GM21447 (cell line): ENCODE measurements around the gene MIR17HG.
"Not testable (repeated sequence)": the region's sequence is repeated elsewhere in the genome, so short reads cannot be mapped to it uniquely, and the experiment has no call there.

Experiments
- ATAC-seq: cut with Tn5 transposase; IDR thresholded peaks from one replicate; pipeline ENCODE4 v1.9.1; 2021; ENCODE audit not compliant: unreplicated experiment

MIR17HG gene

DNA sequence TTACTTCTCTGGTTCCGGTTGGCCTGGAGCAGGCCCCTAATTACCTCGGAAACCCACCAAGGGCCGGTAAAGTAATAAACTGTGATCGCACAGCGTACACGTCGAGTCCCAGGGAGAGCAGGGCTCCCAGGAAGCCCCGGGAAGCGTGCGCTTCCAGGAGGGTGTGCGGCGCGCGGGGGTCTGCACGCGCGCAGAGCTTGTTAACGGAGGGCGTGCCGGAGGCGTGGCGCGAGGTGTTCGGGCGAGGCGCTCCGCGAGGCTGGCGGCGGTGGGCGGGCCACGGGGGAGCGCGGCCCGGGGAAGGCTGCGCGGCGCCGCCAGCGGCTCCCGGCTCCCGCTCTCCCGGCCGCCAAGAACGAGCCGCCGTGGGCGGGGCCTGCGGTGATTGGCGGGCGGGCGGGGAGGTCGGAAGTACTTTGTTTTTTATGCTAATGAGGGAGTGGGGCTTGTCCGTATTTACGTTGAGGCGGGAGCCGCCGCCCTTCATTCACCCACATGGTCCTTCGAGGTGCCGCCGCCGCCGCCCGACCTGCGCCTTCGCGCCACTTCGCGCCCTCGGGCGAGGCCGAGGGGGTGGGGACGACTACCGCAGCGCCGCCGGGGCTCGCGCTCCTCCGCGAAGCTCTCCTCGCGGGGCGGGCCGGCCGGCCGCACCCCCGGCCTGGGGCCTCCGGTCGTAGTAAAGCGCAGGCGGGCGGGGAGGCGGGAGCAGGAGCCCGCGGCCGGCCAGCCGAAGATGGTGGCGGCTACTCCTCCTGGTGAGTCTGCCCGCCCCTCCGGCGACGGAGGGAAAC lies at the start of gene MIR17HG:
Gene MIR17HG, plus strand, starts transcription at position 486 of the 794 bp plus-strand sequence.
- peak; percentile 57 for ATAC-seq

DNA sequence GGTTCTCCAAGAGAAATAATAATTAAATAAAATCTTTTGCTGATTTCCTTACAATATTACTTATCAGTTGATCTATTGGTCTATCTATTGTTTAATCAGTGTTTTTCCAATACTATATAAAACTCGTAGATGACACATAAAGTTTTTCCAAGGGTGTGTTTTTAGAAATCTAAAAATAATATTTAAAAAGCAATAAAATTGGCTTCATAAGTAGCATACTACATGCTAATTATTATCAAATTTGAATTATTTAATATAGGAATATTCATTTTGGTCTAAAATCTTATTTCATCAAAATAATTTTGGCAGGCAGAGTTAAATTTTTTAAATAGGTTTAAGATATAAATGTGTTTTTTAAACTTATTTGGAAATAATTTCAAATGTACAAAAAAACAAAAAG lies 49.4 kb upstream of the MIR17HG start:
- no peak for ATAC-seq

DNA sequence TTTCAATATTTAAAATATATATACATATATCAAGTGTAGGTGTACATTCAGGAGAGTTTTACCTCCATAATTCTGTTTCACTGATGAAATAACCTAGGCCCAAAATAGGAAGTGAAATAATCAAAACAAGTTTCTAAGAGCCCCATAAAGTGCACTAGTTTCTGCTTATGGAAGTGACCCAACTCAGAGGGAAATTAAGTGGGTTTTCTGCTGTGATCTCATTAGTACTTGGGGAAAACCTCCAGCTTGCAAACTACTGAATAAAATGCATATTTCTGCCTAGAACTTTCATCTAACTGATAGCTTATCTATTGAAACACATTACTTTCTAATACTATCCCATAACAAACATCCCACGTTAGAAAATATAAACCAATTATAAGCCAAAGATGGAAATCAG lies 45.4 kb upstream of the MIR17HG start:
- ATAC-seq, result peak; percentile 85

DNA sequence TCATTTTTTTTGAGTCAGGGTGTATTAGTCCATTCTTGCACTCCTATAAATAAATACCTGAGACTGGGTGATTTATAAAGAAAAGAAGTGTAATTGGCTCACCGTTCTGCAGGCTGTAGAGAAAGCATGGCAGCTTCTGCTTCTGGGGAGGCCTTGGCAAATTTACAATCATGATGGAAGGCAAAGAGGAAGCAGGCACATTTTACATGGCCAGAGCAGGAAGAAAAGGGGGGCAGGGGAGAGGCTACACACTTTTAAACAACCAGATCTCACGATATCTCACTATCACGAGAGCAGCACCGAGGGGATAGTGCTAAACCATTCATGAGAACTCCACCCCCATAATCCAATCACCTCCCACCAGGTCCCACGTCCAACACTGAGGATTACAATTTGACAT lies 44.5 kb upstream of the MIR17HG start:
- ATAC-seq, result no peak

DNA sequence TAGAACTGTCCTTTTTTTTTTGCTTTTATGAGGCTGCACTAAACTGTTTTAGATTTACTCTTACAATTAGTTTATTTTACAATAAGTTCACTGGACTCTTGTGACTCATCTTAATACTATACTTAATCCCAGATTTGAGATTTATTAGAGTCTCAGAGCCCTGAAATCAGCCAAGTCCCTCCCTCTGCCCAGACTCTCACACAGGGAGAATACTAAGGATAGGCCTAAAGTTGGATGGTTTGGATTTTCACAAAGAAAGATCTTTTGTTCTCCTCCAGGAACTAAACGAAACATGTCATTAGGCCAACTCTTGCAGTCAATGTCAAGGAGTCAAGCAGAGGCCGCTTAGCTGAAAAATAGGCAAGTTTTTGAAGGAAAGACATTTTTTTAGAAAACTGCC lies 42.7 kb upstream of the MIR17HG start:
- ATAC-seq, result no peak

DNA sequence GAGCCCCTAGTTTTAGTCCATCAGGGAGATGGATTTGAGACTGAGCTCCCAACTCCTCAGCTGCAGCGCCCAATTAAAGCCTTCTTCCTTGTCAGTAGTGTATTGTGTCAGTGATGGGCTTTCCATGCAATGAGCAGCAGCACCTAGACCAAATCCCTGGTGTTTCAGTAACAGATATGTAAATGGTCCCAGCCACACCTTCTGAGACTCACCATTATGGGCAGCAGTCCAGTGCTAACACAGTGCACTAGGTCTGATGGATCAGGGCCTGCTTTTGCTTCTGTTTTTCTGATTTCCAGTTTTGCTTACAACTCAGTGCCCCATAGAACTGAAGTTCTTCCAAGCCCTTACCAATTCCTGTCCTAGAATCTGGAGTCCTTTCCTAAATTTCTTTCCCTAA lies 41.8 kb upstream of the MIR17HG start:
- no peak for ATAC-seq

DNA sequence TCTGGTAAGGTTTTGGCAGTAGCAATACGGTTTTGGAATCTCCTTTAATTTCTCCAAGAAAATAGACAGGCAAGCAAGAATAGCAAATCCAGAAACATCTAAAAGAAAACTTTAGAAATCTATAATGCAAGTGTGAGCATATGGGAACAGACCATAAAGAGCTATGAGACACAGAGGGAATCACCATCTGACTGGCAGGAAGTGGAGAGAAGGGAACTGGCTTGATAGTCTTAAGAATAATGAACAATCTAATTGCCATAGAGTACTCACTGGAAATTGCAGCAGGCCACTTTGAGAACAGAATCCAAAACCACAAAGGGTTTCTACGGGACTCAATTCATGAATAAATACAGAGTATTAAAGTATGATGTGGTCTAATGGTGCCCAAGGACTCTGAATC lies 39.6 kb upstream of the MIR17HG start:
- ATAC-seq, result no peak

DNA sequence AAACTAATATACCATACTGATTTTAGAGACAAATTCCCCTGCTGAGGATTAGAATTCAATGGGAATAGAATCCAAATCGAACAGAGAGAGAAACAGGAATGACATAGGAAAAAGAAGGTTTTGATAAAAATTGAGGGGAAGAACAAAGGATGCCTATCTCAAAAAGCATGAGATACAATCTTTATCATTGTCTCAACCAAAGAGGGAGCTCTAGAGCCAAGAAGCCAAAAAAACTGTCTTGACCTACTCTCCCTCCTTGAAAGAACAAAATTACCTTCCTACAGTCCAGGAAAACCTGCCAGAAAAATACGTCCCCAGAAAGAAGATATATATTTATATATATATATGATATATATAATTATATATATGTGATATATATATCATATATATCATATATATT lies 39.2 kb upstream of the MIR17HG start:
- no peak for ATAC-seq

DNA sequence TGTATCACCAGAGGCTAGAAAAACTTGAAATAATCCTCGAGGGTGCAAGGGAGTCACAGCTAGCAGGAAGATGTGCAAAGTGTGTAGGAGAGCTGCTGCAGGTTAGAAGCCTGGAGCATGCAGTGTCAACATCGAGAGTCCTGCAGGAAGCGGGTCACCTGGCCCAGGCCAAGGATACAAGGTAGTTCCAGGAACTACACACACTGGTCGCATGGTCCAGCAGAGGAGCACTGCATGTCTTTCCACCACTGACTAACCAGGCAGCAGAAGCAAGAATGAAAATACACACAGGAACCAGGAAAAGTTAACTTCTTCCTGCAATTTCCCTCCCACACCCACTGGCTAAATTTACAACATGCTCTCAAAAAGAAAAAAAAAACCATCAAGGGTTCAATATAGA lies 36.0 kb upstream of the MIR17HG start:
- ATAC-seq, result no peak

DNA sequence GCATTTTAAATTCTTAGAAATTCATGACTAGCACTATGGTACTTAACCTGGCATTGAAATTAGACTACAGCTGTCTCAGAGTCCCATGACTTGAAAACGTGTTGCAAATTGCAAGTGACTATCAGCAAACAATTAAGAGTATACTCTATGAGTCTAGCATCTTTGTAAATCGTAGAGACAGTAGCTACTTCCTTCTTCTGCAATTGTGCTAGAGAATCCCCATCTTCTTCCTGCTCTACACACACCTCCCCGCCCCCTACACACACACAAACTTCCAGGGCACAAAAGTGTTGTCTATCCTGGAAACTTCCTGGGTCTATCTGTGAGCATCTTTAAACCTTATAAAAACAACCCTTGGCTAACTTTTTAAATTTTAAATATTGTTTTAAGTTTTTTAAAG lies 35.2 kb upstream of the MIR17HG start:
- no peak for ATAC-seq

DNA sequence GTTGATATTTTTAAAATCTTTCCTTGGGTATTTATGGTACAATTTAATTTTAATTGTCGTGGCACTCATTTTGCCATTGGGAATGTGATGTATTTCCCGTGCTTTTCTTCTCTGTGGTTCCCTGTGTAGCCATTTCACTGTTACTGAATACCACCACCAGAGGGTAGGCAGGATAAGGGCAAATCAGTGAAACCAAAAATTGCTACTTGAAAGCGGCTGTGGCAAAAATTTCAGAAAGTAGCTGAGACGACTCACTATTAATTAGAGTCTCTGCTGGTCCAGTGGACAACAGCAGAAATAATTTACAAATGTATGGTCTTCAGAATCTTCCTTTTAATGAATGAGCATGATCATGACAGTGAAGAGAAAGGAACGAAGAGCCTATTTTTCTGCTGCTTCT lies 34.4 kb upstream of the MIR17HG start:
- ATAC-seq, result peak; percentile 72

DNA sequence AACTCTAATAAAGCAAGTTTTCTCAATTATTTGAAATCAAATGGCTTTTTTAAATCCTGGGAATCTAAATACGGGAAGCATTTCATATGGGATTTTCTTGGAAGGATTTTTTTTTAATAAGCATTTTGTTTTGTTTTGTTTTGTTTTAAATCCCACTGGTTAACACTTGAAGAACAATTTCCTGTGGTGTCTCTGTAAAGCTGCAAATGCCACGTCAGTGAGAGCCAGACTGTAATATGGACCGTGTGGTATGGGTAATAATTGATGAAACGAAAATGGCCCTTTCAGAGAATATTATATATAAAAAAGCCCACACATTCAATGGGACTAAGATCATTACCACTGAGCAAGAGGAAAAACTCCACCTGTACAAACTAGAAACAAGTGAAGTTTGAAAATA lies 33.9 kb upstream of the MIR17HG start:
- ATAC-seq, result peak; percentile 83

DNA sequence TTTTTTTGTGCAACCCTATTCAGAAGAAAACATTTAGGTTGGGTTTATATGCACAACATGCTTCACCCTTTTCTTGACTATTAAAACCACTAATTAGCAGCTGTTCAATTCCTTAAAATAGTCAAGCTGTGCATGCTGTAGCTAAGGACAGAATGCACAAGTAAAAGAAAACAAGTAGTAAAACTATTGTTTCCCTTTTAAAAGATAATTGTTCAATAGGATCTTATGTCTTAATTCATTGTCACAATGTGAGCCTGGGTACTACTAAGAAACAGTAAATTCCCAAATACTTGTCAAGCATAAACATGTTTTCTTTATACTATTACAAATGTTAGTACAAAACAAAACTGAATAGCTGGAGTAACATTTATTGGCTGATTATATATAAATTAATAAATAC lies 32.6 kb upstream of the MIR17HG start:
- ATAC-seq, result no peak

DNA sequence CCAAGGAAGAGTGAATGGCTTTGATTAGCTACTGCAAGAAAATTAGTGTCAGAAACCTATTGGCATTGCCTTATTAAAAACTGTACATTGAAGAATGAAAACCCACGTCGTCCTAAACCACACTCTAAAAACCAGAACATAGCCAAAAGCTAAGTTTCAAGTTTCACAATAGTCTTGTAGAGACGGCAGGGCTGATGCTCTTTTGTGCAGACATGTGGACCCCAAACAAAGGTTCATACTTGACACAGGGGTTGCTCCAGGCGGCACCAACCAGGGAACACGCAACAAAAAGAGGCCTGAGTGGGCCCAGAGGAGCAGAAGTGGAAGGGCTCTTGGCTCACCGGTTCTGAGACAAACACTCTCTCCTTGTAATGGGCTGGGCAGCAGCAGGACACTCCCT lies 28.6 kb upstream of the MIR17HG start:
- no peak for ATAC-seq

DNA sequence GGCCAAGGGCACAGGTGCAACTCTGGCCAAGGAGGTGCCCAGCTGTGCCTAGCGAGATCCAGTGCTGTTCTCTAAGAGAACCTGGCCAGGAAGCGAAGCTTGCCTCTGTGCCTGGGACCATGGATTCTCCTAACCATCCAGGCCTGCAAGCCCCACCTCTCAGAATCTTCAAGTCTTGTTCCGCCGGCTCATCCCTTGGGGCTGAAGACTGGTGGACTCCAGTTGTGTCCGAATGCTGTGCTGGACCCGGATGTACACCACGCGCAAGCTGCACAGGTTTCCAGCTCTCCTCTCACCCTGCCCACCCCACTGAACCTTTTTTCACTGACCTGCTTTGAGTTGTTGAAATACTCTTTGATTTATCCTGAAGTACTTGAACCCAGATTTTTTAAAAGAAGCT lies 27.5 kb upstream of the MIR17HG start:
- no peak for ATAC-seq

DNA sequence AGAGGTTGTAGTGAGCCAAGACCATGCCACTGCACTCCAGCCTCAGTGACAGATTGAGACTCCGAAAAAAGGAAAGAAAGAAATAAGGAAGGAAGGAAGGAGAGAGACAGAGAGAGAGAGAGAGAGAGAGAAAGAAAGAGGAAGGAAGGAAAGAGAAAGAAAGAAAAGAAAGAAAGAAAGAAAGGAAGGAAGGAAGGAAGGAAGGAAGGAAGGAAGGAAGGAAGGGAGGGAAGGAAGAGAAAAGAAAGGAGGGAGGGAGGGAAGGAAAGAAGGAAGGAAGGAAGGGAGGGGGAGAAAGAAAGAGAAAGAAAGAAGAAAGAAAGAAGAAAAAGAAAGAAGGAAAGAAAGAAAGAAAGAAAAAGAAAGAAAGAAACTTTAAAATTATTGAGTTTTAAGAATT lies 26.5 kb upstream of the MIR17HG start:
- not testable (repeated sequence) for ATAC-seq

DNA sequence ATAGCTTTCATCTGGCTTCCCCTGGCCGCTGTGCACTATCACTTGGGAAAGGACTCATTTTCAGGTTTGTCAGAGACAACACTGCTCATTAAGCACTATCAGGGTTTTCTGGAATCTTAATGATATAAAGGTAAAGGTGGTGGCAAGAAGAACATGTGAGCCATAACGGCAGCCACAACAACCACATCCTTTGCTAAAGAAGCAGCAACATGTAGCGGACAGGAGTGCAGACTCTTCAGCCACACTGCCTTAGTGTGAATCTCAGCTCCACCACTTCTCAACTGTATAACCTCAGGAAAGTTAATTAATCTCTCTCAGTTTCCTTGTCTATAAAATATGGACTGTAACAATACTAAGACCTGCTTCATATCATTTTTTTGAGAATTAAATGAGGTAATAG lies 24.1 kb upstream of the MIR17HG start:
- no peak for ATAC-seq

DNA sequence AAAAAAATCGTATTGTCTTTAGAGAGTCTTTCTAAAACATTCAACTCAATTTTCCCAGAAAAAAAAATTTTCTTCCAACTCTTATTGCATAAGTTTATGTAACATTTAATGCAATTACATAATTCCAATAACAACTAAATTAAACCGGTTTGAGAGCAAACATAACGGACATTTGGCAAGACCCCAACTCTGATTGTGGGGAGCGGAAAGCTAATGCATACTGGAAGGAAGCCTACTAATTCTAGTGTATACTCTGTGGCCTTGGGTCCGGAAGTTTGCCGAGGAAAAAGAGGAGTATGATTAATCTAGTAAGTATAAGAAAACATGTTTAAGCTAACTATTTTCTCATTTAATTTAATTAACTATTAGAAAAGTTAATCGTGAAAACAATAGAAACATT lies 21.3 kb upstream of the MIR17HG start:
- ATAC-seq, result no peak

DNA sequence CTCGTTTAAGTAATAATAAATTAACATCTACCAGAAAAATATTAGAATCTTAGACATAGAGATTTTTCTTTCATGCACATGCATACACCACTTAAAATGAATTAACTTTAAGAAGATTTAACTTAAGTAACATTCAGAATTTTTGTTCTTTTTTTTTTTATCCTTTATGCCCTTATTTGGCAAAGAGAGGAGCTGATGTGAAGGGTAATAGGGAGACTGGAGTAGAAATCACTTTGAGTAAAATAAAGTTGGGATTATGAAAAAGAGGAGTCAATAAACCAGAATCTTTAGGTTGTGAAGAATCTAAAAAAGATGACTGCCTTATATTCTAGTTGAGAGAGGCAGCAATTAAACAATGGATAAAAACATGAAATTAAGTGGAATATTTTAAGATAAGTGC lies 18.8 kb upstream of the MIR17HG start:
- ATAC-seq, result no peak

DNA sequence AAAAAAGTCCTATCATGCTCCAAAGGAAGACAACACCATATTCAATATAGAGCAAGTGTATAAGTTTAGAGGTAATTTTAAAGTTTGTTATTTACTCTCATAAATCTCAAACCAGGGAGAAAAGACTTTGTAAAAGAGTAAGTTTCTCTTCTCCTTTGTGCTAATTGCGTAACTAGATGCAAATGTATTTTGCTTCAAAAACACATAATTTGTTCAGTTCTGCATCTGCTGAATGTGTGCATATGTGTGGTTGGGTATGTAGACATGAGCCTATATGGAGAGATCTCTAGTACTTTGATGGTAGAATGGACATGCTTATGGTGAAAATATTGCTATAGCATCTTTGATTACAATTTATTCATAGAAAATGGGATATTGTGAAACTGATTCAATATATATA lies 17.8 kb upstream of the MIR17HG start:
- no peak for ATAC-seq

DNA sequence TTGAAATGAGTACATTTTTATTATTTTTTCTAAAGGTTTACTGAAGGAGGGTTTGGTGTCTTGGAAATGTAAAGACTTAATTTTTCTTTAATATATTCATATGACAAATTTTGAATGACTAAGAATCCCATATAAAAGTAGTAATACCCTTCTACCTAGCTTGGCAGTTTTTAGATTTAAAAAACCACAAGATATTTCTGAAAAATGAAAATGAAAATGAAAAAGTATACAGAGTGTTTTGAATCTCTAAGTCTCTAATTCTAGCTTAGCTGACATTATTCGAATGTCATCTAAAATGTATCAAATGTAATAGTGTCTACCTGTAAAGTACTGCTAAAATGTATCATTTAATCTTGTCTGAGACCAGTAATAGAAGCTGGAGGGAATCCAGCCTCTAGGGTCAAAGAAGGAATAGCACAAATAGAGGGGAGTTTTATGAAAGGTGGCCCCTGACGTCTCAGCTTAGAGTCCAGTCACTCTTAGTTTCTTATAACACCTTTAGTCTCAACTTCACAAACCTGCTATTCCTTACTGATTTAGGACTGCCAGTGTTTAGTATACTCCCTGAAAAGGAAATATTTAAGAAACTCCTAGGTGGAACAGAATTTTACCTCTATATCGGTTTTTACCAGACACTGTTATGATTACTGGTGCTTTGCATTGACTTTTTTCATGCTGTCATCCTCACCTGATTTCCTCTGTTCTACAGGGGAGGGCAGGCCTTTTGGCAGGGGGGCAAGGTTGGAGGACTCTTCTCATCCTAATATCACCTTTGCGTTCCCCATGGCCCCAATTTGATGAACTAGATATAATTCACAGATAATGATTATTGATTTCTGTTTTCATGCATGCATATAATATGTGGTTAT lies 16.2 kb upstream of the MIR17HG start:
- ATAC-seq, result peak; percentile 85

DNA sequence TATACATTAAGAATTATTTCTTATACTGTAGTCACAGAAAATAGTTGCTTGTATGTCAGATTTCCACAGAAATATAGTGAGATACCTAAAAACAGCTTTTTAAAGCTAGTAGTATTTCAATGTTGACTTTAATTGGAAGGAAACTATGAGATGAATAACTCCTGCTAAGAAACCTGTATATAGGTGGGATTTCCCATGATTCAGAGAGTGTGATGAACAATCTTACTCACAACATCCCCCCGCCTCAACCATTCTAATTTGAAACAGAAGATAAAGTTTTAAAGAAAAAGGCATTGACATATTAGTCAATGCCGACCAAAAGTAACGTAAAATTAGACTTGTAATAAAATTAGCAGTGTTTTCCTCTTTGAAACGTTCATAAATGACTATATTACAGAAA lies 1.4 kb upstream of the MIR17HG start:
- no peak for ATAC-seq
